Measurements from ENCODE around the gene HDAC4. TPM values are rescaled to one million over a fixed set of nuclear protein-coding genes. Genes with fewer than 3 reads are reported as not detected.

The HDAC4 gene
- total and polyA plus RNA-seq, 2 of the 4 experiments (the other 2 are of a cell fraction): 4.1 to 7.2 TPM

DNA sequence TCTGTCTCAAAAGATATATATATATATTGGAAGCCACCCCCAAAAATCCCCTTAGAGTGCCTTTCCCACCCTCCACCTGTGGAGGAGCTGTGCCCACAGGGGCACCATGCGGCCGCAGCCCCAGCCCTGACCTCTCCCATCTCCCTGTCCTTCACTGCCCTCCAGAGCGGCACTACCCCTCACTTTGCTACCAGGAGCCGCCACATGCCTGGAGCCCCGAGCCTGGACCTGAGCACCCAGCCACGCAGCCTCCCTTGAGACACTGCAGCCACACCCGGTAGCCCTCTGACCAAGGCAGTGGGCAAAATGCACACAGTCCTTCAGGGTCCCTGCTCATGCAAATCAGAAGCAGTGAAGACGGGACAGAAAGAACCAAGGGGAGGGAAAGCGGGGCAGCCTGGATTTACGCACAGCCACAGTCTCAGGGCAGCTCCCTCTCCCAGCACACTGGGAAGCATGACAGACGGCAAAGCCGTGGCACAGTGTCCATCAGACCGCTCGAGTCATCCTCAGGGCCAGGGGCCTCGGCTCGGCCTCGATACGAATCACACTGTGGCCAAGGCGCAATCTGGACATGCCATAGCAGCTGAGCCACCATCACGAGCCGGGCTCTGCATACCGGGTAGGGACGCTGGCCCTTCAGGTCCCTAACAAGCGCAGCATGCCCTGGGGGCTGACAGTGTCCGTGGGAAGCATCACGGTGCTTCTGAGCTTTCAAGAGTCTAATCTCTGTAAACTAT is 10.1 kb downstream of the HDAC4 start:
- Histone ChIP-seq H3K23ac (ENCODE audit: low read depth, low read length) (no peak overlapping the region), H3K9me3 (ENCODE audit: control insufficient read depth, insufficient read depth, low read length) (no peaks in the 10 kb centered on the region), H3K79me1 (ENCODE audit: low read depth in 1 of 2, low read length in 2 of 2) (peaks cover 29 to 81% of the 10 kb centered on the region in 2 experiments; a peak in 3 of 4 replicates), H4K91ac (ENCODE audit: insufficient read depth, low read depth, low read length) (no peak overlapping the region), H3K27me3 (ENCODE audit: control insufficient read depth, insufficient read depth, low read length) (no peaks in the 10 kb centered on the region), H3K18ac (ENCODE audit: low read depth, low read length) (no peak overlapping the region), H2AK5ac (ENCODE audit: low read depth, low read length) (no peak overlapping the region), H2BK5ac (ENCODE audit: low read depth, low read length, poor library complexity, severe bottlenecking) (no peak overlapping the region), H3K27ac (ENCODE audit: insufficient read depth, low read length) (no peak overlapping the region), H3K56ac (ENCODE audit: extremely low read depth, insufficient read depth, low read length) (no peak overlapping the region), H2AK9ac (replicated peaks; ENCODE audit: low read depth, low read length, poor library complexity) (no peak overlapping the region), H2BK20ac (ENCODE audit: low read depth, low read length) (no peak overlapping the region), H2AFZ (replicated peaks; ENCODE audit: low read length, poor library complexity) (no peak overlapping the region), H3K9me1 (ENCODE audit: insufficient read depth, low read length) (peaks cover 24% of the 10 kb centered on the region), H4K8ac (ENCODE audit: low read depth in 2 of 2, low read length in 2 of 2) (no peak overlapping the region), H3K4me1 (ENCODE audit: control insufficient read depth, insufficient read depth, low read length) (peaks cover 11% of the 10 kb centered on the region), H4K20me1 (ENCODE audit: insufficient read depth, low read length) (peaks cover 66% of the 10 kb centered on the region), H2BK120ac (ENCODE audit: low read depth, low read length) (no peak overlapping the region), H4K5ac (ENCODE audit: low read depth, low read length) (no peak overlapping the region), H3K4me3 (ENCODE audit: insufficient read depth, low read depth, low read length) (no peak overlapping the region), H3K4ac (ENCODE audit: low read depth, low read length) (no peak overlapping the region), H3K14ac (replicated peaks; ENCODE audit: low read depth, low read length) (no peak overlapping the region), H3K36me3 (ENCODE audit: control insufficient read depth, insufficient read depth, low read length) (peaks cover 15% of the 10 kb centered on the region), H3K4me2 (ENCODE audit: low read depth, low read length) (no peak overlapping the region), H2BK15ac (ENCODE audit: low read depth, low read length) (no peak overlapping the region), H3K9ac (ENCODE audit: low read depth, low read length) (no peak overlapping the region)
- CTCF ChIA-PET: interaction anchor here (1.2 kb wide), 1 partner anchor 10 kb away, joined by 3 read pairs; no protein-coding TSS in a partner anchor
- in situ Hi-C loops (cut with MboI; ENCODE audit: low sequenced_read_pairs): loop anchor here (10.0 kb wide), 1 partner anchor 116 kb away; no protein-coding TSS in a partner anchor
- intact Hi-C loops (cut with micrococcal nuclease): loop anchor here (10.0 kb wide), 2 partner anchors 166 to 604 kb away; no protein-coding TSS in a partner anchor
- WGBS, 2 experiments (ENCODE audit: extremely low coverage in 2 of 2, insufficient read length in 1 of 2): 94% methylated on average over 16 of the region's 26 CpGs; no CpG with 5 or more reads in 1 of the 2 experiments
- TF ChIP-seq MAFK (IDR thresholded peaks at IDR 0.05; ENCODE audit: low read depth, low read length): no peak
- TF ChIP-seq RFX5 (IDR thresholded peaks at IDR 0.05; ENCODE audit: low read depth, low read length): no peak
- TF ChIP-seq, protein P1, sequence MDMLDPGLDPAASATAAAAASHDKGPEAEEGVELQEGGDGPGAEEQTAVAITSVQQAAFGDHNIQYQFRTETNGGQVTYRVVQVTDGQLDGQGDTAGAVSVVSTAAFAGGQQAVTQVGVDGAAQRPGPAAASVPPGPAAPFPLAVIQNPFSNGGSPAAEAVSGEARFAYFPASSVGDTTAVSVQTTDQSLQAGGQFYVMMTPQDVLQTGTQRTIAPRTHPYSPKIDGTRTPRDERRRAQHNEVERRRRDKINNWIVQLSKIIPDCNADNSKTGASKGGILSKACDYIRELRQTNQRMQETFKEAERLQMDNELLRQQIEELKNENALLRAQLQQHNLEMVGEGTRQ (IDR thresholded peaks at IDR 0.05; ENCODE audit: low read depth, low read length): no peak
- no peak for TF ChIP-seq CEBPB (IDR thresholded peaks at IDR 0.05; ENCODE audit: low read depth, low read length)
- TF ChIP-seq RAD21 (IDR thresholded peaks at IDR 0.05; ENCODE audit: low read length): no peak
- TF ChIP-seq CHD1 (IDR thresholded peaks at IDR 0.05; ENCODE audit: low read depth, low read length): no peak
- TF ChIP-seq MAZ (IDR thresholded peaks at IDR 0.05; ENCODE audit: borderline replicate concordance, low read depth, low read length): no peak
- TF ChIP-seq, protein P2, sequence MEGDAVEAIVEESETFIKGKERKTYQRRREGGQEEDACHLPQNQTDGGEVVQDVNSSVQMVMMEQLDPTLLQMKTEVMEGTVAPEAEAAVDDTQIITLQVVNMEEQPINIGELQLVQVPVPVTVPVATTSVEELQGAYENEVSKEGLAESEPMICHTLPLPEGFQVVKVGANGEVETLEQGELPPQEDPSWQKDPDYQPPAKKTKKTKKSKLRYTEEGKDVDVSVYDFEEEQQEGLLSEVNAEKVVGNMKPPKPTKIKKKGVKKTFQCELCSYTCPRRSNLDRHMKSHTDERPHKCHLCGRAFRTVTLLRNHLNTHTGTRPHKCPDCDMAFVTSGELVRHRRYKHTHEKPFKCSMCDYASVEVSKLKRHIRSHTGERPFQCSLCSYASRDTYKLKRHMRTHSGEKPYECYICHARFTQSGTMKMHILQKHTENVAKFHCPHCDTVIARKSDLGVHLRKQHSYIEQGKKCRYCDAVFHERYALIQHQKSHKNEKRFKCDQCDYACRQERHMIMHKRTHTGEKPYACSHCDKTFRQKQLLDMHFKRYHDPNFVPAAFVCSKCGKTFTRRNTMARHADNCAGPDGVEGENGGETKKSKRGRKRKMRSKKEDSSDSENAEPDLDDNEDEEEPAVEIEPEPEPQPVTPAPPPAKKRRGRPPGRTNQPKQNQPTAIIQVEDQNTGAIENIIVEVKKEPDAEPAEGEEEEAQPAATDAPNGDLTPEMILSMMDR (conservative IDR thresholded peaks at IDR 0.05; ENCODE audit: low read depth, low read length): no peak
- TF ChIP-seq, protein P3, sequence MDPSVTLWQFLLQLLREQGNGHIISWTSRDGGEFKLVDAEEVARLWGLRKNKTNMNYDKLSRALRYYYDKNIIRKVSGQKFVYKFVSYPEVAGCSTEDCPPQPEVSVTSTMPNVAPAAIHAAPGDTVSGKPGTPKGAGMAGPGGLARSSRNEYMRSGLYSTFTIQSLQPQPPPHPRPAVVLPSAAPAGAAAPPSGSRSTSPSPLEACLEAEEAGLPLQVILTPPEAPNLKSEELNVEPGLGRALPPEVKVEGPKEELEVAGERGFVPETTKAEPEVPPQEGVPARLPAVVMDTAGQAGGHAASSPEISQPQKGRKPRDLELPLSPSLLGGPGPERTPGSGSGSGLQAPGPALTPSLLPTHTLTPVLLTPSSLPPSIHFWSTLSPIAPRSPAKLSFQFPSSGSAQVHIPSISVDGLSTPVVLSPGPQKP (IDR thresholded peaks at IDR 0.05; ENCODE audit: borderline replicate concordance, low read depth, low read length): no peak
- no peak for ATAC-seq (ENCODE audit: low read depth)
- no TSS peak for BruUV-seq (replicated peaks)
- POLR2A ChIA-PET (ENCODE audit: unreplicated experiment): no interaction called here
- dilution Hi-C loops (cut with HindIII; ENCODE audit: low sequenced_read_pairs, unreplicated experiment): no loop called here
- no peak for DNase-seq

All from IMR-90 (cell line).